GM19099 (cell line): Measurements from ENCODE around the gene GTF3C2.

ENCODE experiments used
- POLR2A ChIP-seq: IDR thresholded peaks from 3 replicates; pipeline ENCODE4 v1.6.1; 2011; ENCODE audit warnings: low read depth; ENCODE audit not compliant: insufficient read length; ENCODE audit errors: extremely low read depth

GTF3C2 gene

DNA sequence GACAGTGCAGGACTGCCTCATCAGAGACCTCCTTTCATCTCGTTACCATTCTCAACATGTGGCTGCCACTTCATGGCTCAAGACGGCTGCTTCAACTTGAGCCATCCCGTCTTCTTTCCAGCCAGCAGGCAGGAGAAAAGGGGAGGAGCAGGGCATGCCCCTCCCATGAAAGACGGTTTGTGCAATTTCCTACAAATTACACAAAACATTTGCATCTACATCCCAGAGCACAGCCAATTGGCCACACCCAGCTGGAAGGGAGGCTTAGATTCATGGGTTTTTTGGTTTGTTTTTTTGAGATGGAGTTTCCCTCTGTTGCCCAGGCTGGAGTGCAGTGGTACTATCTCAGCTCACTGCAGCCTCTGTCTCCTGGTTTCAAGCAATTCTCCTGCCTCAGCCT, 60.1 kb downstream of the GTF3C2 start:
- no peak for TF ChIP-seq POLR2A

DNA sequence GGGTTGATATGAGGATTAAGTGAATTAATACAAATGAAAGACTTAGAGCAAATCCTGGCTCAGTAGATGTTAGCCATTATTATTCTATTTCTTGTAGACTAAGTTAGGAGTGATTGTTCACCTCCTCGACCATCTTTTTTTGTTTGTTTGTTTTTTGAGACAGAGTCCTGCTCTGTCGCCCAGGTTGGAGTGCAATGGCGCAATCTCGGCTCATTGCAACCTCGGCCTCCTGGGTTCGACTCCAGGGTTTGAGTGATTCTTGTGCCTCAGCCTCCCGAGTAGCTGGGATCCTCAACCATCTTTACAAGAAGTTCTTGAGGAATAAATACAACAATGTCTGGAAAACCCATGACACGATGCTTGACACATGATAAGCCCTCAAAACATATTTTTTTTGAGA, 61.6 kb downstream of the GTF3C2 start:
- TF ChIP-seq POLR2A: no peak

DNA sequence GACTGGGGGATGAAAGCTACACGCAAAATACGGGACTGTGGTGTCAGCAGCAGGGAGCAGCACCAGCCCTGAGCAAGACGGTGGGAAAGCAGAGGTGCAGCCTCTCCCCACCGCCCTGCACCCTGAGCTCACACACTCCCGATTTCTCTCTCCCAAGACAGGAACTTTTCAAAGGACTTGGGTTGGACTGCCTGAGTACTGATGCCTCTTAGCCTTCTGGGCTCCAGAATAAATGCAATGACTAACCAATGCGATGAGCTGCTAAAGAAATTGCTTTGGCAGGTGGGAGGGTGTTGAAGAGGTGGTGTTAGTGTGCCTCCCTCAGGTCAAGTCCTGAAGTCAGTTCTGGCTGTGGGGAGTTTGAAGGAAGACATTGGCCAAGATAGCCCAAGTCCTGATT, 64.7 kb downstream of the GTF3C2 start:
- TF ChIP-seq POLR2A: no peak

DNA sequence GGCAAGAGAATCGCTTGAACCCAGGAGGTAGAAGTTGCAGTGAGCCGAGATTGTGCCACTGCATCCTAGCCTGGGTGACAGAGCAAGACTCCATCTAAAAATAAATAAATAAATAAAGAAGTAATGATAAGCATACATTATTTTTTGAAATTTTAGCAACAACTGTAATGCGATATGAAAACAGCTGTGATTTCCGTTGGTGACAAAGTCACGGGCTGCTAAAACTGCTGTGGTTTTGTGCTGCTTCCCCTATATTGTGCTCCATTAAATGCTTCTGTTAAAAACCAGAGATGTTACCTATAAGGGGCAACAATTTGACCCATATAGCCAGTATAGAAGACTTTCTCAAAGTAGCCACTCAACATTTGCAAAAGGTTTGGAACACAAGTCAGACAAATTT, 66.0 kb downstream of the GTF3C2 start:
- no peak for TF ChIP-seq POLR2A

DNA sequence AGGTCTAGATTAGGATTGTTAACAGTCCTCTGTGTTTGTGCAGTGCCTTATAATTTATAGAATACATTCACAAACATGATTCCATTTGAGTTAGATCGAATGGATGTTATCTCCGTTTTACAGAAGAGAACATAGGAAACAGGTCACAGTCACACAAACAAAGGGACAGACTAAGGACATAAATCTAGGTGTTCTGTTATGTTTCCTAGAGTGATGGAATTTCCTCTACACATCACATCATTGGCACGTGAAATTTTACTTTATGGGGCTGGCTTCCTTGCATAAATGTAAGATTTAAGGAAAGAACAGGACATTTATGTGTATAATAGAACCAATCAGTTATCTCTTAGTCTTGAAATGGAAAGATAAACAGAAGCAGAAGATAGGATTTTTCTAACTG, 68.0 kb downstream of the GTF3C2 start:
- TF ChIP-seq POLR2A: no peak

DNA sequence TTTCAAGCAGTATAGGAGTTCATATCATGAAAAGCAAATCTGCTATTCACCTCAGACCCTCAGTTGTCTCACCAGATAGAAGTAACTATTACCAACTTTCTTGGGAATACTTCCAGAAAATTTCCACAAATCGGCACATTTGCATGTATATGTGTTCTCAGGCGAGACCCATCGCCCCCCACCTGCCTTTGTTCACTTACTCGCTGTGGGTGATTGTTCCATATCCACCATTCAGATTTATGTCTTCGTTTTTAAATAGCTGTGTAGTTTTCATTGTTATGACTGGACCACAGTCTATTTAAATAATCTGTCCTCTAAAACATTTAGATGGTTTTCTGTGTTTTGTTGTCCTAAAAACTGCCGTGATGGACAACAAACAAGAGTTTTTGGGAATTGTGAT, 71.1 kb downstream of the GTF3C2 start:
- no peak for TF ChIP-seq POLR2A

DNA sequence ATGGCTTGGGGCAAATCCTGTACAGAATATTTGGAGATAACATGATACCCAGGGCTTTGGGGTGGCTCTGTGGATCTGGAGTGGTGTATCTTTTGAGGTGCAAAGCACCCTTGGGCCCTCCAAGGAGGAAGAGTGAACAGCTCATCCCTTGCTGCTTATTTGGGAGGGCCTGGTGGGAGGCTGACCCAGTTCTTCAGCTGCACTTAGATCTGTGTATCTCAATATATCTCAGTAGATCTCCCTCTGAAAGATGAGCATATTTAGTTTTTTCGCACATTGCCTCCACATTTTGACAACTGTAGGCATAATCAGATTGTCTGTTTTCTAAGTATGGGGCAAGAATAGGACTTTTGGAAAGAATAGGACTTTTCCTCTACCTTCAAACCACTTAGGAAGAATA, 71.6 kb downstream of the GTF3C2 start:
- no peak for TF ChIP-seq POLR2A

DNA sequence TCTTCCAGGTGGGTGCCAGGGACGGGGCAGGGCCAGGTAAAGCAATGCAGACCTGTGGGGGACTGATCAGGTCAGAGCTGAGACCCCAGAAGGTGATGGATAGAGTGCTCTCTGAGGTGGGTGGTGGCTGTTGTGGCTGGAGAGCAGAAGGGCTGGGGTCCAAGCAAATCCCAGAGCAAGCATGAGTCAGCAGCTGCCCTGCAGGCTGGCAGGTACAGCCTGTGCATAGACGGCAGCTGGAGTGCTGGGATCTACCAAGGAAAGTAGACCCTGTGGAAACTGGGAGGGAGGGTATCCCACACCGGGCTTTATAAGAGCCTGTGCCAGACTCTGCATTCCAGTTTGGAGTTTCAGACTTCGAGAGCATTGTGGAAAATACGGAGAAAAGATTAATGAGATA, 73.7 kb downstream of the GTF3C2 start:
- no peak for TF ChIP-seq POLR2A

DNA sequence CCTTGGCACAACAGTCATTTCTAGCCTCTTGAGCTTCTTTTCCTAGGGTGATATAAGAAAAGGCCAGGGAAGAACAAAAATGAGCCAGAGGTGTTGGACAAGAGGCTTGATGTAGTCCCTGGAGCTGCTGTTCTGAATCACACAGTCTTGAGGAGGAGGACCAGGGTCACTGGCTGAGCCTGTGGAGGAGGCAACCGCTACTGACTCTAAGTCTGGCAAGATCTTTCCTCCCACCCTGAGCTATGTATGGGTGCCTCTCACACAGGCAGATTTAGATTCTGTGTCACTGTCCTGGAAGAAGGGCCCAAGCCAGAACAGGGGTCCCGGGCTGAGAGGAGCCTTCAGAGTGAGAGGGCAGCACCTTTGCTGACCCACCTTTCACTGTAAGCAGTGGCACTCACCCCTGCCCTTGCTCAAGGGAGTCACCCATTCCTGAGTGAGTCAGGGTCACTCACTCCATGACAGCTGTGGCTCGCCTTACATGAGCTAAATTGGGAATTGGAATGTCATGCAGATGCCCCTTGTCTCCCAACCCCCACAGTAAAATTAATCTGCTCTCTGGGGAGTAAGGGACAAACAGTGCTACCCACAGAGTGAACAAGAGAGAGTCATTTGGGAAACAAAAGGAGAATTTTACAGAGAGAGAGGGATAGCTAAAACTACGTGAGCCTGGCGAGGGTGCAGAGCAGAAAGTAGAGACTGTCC, 74.6 kb downstream of the GTF3C2 start, which contains the start of gene TRIM54:
Gene TRIM54, plus strand, starts transcription at position 575 of the 705 bp plus-strand sequence. CDS start 303 bp downstream, outside the sequence.
- TF ChIP-seq POLR2A: no peak

DNA sequence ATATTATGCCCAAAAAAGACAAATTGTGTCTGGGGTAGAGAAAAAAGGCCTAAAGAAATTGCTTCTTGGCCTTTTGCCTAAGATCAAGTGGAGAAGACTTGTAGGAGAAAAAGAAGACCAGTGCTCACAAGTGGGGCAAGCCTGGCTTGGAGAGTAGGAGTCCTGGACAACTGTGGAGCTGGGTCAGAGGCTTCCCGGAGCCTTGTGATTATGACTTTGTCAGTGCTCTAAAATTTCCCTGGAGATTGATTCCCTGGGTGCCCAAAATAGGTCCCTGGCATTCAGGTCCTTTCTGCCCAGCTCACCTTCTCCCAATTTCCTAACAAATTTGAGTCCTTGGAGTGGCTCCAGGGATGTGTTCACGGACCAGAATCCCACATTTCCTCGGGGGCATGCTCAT, 75.1 kb downstream of the GTF3C2 start:
- TF ChIP-seq POLR2A: no peak

DNA sequence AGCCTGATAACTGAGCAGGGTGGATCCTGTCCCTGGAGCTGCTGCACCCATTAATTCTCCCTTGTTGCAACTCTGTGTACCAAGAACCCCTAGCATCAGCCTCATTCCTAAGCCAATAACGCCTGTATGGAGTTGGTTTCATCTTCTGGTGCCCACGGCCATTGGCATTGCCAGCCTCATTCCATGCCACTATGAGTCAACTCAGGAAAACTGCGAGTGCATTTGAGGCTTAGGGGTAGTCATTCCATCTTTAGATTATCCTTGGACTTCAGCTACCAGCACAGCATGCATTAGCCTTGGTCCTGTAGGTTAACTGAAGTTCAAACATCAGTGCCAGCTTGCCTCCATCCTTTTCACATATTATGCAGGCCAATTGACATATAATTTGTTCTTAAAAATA, 75.7 kb downstream of the GTF3C2 start:
- no peak for TF ChIP-seq POLR2A

DNA sequence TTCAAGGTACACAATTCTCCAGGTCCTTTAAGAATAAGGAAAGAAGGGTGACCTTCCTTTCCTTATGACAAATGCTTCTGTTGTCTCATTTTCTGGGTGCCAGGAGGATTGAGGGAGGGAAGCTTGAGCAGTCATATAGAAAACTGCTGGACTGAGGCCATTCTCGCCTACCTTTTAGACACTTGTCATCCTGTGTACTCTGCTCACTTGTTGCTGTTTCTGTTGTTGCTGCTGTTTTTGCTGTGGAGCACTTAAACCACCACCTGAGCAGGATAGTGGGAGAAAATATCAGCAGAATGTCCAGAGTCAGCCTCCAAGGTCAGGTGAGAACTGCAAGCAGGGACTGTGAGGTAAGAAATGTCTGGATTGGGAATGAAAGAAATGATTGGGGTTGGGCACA, 78.6 kb downstream of the GTF3C2 start:
- no peak for TF ChIP-seq POLR2A
